Sigmoid colon (tissue), 4 donors: ENCODE data around the gene ANKRD18B.
"Not testable (repeated sequence)": the region's sequence is repeated elsewhere in the genome, so short reads cannot be mapped to it uniquely, and the experiment has no call there.

Experiments used
- EP300 ChIP-seq, 4 donors: sonication (generic); formaldehyde crosslinking; IDR thresholded peaks; one replicate each; pipeline ENCODE4 v1.6.1; 2017; ENCODE audit warnings: antibody characterized with exemption in 4 of 4
- POLR2A ChIP-seq, 2 donors: fragments of 450-650 bp; IDR thresholded peaks; one replicate each; pipeline ENCODE4 v1.6.1; 2016; ENCODE audit warnings: antibody characterized with exemption in 2 of 2, mild to moderate bottlenecking in 2 of 2, moderate library complexity in 2 of 2
- POLR2AphosphoS5 ChIP-seq, 4 donors: sonication (generic); formaldehyde crosslinking; IDR thresholded peaks; one replicate each; pipeline ENCODE4 v1.6.1; 2017; ENCODE audit warnings: antibody characterized with exemption in 4 of 4
- TF ChIP-seq, protein P1 (sequence below), 4 experiments: fragments of 450-650 bp in 3 of 4; fragments of 200-600 bp in 1 of 4; IDR thresholded peaks; one replicate each; pipeline ENCODE4 v1.5.1; 2016 to 2019; ENCODE audit warnings: antibody characterized with exemption in 4 of 4, mild to moderate bottlenecking in 3 of 4, moderate library complexity in 2 of 4

DNA sequence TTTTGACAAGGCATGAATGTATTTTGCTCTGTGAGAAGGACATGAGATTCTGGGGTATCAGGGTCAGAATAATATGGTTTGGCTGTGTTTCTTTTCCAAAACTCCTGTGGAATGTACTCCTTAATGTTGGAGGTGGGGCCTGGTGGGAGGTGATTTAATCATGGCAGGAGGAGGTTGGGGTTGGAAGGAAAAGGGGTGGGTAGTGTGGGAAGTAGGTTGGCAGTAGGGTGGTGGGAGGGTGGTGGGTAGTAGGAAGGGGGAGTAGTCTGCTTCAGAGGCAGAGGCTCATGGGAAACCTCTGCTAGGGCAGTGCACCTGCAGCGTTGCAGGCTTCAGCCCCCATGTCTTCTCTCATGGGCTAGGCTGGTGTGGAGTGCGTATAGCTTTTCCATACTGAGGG is 72.9 kb downstream of the ANKRD18B start:
- not testable (repeated sequence) for TF ChIP-seq EP300, POLR2A, POLR2AphosphoS5 (IDR thresholded peaks at IDR 0.05)
- TF ChIP-seq, protein P1, sequence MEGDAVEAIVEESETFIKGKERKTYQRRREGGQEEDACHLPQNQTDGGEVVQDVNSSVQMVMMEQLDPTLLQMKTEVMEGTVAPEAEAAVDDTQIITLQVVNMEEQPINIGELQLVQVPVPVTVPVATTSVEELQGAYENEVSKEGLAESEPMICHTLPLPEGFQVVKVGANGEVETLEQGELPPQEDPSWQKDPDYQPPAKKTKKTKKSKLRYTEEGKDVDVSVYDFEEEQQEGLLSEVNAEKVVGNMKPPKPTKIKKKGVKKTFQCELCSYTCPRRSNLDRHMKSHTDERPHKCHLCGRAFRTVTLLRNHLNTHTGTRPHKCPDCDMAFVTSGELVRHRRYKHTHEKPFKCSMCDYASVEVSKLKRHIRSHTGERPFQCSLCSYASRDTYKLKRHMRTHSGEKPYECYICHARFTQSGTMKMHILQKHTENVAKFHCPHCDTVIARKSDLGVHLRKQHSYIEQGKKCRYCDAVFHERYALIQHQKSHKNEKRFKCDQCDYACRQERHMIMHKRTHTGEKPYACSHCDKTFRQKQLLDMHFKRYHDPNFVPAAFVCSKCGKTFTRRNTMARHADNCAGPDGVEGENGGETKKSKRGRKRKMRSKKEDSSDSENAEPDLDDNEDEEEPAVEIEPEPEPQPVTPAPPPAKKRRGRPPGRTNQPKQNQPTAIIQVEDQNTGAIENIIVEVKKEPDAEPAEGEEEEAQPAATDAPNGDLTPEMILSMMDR (IDR thresholded peaks at IDR 0.05) = not testable (repeated sequence)
